Inferior parietal cortex (tissue), 1 donor: ENCODE results near the gene SOST.
"Not testable (repeated sequence)": the region's sequence is repeated elsewhere in the genome, so short reads cannot be mapped to it uniquely, and the experiment has no call there.

ENCODE experiments used
- DNase-seq: peaks from one replicate; pipeline ENCODE4 v3.0.0-alpha.2; 2016; ENCODE audit errors: extremely low spot score

SOST gene

GRCh38 chr17:43758497-43759174, at the start of gene SOST:
TSS of gene SOST (minus strand) at chr17:43758791. CDS start at chr17:43758741, 50 bp downstream.
- no peak for DNase-seq

DNA sequence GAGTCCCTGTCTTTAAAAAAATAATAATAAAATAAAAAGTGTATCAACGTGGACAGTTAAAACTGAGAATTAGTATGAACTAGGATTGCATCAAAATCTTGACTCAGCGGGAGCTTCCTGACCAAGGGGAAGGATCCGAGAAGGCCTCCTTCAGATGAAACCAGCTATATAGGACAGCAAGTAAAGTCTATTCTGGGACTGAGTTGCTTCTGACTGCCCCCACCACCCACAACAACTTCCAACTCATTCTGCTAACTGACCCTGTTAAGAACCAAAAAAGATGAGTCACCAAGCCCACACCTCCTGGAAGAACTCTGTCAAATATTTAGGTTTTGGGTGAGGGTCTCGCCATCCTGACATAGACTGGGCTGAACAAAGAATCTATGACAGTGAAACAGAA, 49.5 kb upstream of the SOST start:
- DNase-seq, result no peak

- no peak for DNase-seq
These were observed 46.5 kb upstream of the SOST start for GRCh38 chr17:43805117-43805516.

- DNase-seq, result no peak
These were observed 45.2 kb upstream of the SOST start for GRCh38 chr17:43803758-43804157.

DNA sequence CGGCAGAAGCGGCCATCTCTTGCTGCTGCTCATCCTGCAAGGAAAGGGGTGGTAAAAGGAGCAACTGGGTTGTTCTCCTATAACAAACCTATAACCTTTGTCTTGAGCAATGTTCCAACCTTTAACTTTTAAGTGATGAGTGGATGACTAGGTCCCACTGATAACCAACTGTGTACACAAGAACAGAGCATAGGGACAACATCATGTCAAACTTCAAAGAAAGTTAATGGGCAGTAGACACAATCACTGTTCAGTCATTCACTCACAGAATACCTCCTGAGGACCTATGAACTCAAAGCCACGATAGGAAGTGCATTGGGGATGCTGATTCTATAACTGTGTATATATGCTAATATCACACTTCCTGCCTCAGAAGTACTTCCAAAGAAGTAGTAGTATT, 43.3 kb upstream of the SOST start:
- DNase-seq, result no peak

DNA sequence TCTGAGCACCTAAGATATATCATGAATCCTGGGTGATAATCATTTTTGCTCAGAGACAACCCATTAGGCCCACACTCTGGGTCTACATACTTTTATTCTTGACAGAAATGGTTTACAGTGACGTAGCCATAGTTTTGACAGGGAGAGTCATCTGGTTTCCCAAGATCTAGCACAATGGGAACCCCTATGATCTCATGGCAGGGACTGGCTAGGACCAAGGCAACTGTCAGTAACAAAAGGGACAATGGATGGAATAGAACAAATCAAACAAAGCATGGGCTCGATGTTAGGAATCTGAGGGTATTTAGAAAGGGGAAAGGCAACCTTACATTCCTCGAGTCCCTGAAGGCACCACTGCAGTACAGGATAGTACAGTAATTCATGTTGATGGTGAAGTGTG, 42.1 kb upstream of the SOST start:
- peak; percentile 29 for DNase-seq

GRCh38 chr17:43799047-43799446, 40.5 kb upstream of the SOST start:
- DNase-seq, result no peak

DNA sequence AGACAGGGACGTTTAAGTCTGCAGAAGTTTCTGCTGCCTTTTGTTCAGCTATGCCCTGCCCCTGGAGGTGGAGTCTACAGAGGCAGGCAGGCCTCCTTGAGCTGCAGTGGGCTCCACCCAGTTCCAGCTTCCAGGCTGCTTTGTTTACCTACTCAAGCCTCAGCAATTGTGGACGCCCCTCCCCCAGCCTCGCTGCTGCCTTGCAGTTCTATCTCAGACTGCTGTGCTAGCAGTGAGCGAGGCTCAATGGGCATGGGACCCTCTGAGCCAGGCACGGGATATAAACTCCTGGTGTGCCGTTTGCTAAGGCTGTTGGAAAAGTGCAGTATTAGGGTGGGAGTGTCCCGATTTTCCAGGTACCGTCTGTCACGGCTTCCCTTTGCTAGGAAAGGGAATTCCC, 39.4 kb upstream of the SOST start:
- DNase-seq, result not testable (repeated sequence)

DNA sequence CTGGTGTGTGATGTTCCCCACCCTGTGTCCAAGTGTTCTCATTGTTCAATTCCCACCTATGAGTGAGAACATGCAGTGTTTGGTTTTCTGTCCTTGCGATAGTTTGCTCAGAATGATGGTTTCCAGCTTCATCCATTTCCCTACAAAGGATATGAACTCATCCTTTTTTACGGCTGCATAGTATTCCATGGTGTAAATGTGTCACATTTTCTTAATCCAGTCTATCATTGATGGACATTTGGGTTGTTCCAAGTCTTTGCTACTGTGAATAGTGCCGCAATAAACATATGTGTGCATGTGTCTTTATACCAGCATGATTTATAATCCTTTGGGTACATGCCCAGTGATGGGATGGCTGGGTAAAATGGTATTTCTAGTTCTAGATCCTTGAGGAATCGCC, 34.1 kb upstream of the SOST start:
- not testable (repeated sequence) for DNase-seq

DNA sequence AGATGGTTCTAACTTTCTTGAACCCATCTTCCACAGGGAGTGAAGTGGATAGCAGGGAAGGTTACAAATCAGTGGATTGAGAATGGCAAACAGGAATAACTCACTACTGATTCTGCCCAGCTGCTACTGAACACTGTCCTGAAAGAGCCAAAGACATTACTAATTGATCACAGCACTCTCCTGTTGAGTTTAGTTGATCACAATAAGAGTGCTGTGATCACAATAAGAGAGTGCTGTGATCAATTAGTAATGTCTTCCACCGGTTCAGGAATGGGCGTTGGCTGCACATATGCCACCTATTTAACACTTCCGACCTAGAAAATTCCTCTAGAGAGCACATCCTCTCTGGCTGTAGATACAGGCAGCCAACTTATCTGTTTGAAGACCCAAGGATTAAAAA, 33.0 kb upstream of the SOST start:
- no peak for DNase-seq

GRCh38 chr17:43790311-43790940, 31.8 kb upstream of the SOST start:
- no peak for DNase-seq

GRCh38 chr17:43789482-43789881, 30.9 kb upstream of the SOST start:
- no peak for DNase-seq

GRCh38 chr17:43788540-43788939, 29.9 kb upstream of the SOST start:
- no peak for DNase-seq

DNA sequence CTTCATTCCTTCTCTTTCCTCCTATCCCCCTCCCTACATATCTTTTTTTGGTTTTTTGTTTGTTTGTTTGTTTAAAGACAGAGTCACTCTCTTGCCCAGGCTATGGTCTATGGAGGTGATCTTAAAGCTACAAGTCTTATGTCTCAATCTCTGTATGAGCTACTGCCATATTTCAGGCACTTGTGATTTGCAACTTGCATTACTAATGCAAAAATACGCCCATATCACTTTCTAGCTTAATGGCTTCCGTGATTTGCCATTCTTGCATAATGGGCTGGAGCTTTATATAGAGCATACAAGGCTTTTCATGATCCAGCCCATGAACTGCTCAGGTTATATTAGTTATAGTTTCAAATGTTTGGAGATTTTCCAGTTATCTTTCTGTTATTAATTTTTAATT, 29.1 kb upstream of the SOST start:
- no peak for DNase-seq

- peak; percentile 56 for DNase-seq
These were observed 26.1 kb upstream of the SOST start for GRCh38 chr17:43784628-43785101.

GRCh38 chr17:43784068-43784467, 25.5 kb upstream of the SOST start:
- no peak for DNase-seq

GRCh38 chr17:43782913-43783680, 24.5 kb upstream of the SOST start:
- DNase-seq, result no peak

DNA sequence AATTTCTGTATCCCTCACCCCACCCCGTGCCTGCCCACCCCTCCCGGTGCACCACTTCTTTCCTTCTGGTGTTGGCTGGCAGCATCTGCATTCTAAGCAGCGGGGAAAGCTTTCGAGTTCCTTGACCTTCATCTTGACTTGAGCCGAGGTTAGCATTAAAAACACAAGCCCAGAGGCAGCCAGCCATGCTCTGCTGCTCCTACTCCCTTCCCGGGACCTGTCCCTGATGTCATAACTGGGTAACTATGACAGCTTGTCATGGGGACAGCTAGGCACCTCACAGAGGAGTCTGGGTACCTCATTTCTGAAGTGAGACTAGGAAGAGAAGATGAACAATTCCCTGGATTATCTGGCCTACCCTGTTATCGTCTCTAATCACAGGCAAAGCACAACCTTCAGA, 21.5 kb upstream of the SOST start, which contains the start of gene CFAP97D1:
TSS of gene CFAP97D1 (plus strand) at position 301 of the 400 bp plus-strand sequence. CDS start at position 329, 28 bp downstream.
- no peak for DNase-seq

- DNase-seq, result peak; percentile 22
These were observed 20.8 kb upstream of the SOST start for GRCh38 chr17:43779145-43780125.

- DNase-seq, result peak; percentile 82
These were observed 19.9 kb upstream of the SOST start, which contains the start of gene DUSP3 for GRCh38 chr17:43778337-43779144. TSS of gene DUSP3 (minus strand) at chr17:43778977. CDS start at chr17:43778924, 53 bp downstream.
